ENCODE data around the gene MYO18B.

Gene MYO18B

GRCh38 chr22:26045051-26045450 is 303.1 kb downstream of the MYO18B start:
- no peak for DNase-seq (ENCODE audit: low read depth in 1 of 2, low spot score in 1 of 2)
- Histone ChIP-seq H3K27ac (replicated peaks) (no peak overlapping the region), H3K27me3 (ENCODE audit: insufficient read depth, poor library complexity, severe bottlenecking) (peaks cover 2% of the 10 kb centered on the region), H3K4me3 (replicated peaks; ENCODE audit: insufficient read depth, low read length) (no peak overlapping the region)
- TF ChIP-seq CTCF (IDR thresholded peaks at IDR 0.05; ENCODE audit: insufficient read depth, low read length), result no peak
- no peak for TF ChIP-seq SPI1 (IDR thresholded peaks at IDR 0.05; ENCODE audit: borderline replicate concordance, low read depth)
- no peak for TF ChIP-seq REST (IDR thresholded peaks at IDR 0.05; ENCODE audit: insufficient replicate concordance, low read depth)
- no peak for TF ChIP-seq POLR2AphosphoS5 (IDR thresholded peaks at IDR 0.05; ENCODE audit: low read depth)
- no peak for TF ChIP-seq GABPA (IDR thresholded peaks at IDR 0.05; ENCODE audit: low read depth)

- TF ChIP-seq SPI1 (IDR thresholded peaks at IDR 0.05; ENCODE audit: borderline replicate concordance, low read depth) (no peak), POLR2AphosphoS5 (IDR thresholded peaks at IDR 0.05; ENCODE audit: low read depth) (no peak), CTCF (IDR thresholded peaks at IDR 0.05; ENCODE audit: insufficient read depth, low read length) (no peak)
These were observed 303.9 kb downstream of the MYO18B start for GRCh38 chr22:26045860-26046259.

GRCh38 chr22:26047516-26047915 is 305.5 kb downstream of the MYO18B start:
- TF ChIP-seq REST (IDR thresholded peaks at IDR 0.05; ENCODE audit: insufficient replicate concordance, low read depth), result no peak
- TF ChIP-seq SPI1 (IDR thresholded peaks at IDR 0.05; ENCODE audit: borderline replicate concordance, low read depth), result no peak
- TF ChIP-seq POLR2AphosphoS5 (IDR thresholded peaks at IDR 0.05; ENCODE audit: low read depth), result no peak
- TF ChIP-seq CTCF (IDR thresholded peaks at IDR 0.05; ENCODE audit: insufficient read depth, low read length), result no peak
- no peak for TF ChIP-seq GABPA (IDR thresholded peaks at IDR 0.05; ENCODE audit: low read depth)
- H3K27me3 ChIP-seq (ENCODE audit: insufficient read depth, poor library complexity, severe bottlenecking), result peaks cover 2% of the 10 kb centered on the region
- no peak overlapping the region for H3K4me3 ChIP-seq (replicated peaks; ENCODE audit: insufficient read depth, low read length)
- no peak overlapping the region for H3K27ac ChIP-seq (replicated peaks)
- no peak for DNase-seq (ENCODE audit: low read depth in 1 of 2, low spot score in 1 of 2)

More at GRCh38 chr22:26045860-26046259, 303.9 kb downstream of the MYO18B start:
- Histone ChIP-seq H3K27me3 (ENCODE audit: insufficient read depth, poor library complexity, severe bottlenecking) (peaks cover 2% of the 10 kb centered on the region), H3K4me3 (replicated peaks; ENCODE audit: insufficient read depth, low read length) (no peak overlapping the region), H3K27ac (replicated peaks) (no peak overlapping the region)
- DNase-seq (ENCODE audit: low read depth in 1 of 2, low spot score in 1 of 2), result no peak

GRCh38 chr22:26047920-26048319 is 305.9 kb downstream of the MYO18B start:
- Histone ChIP-seq H3K27ac (replicated peaks) (no peak overlapping the region), H3K27me3 (ENCODE audit: insufficient read depth, poor library complexity, severe bottlenecking) (peaks cover 2% of the 10 kb centered on the region), H3K4me3 (replicated peaks; ENCODE audit: insufficient read depth, low read length) (no peak overlapping the region)
- TF ChIP-seq REST (IDR thresholded peaks at IDR 0.05; ENCODE audit: insufficient replicate concordance, low read depth) (no peak), SPI1 (IDR thresholded peaks at IDR 0.05; ENCODE audit: borderline replicate concordance, low read depth) (no peak), GABPA (IDR thresholded peaks at IDR 0.05; ENCODE audit: low read depth) (no peak), POLR2AphosphoS5 (IDR thresholded peaks at IDR 0.05; ENCODE audit: low read depth) (no peak), CTCF (IDR thresholded peaks at IDR 0.05; ENCODE audit: insufficient read depth, low read length) (no peak)
- no peak for DNase-seq (ENCODE audit: low read depth in 1 of 2, low spot score in 1 of 2)
